Stimulated activated CD8-positive, alpha-beta memory T cell treated with anti-CD3 and anti-CD28 coated beads, Interleukin-15, amount 100 ng/mL, for 48 hours (primary cell): ENCODE data around the gene SPINK1.
"Not testable (repeated sequence)": the region's sequence is repeated elsewhere in the genome, so short reads cannot be mapped to it uniquely, and the experiment has no call there.

ENCODE experiments used
- DNase-seq, 2 donors: peaks; one replicate each; pipeline ENCODE4 v3.0.0-alpha.2; 2020; ENCODE audit warnings: low read depth in 2 of 2

The SPINK1 gene

DNA sequence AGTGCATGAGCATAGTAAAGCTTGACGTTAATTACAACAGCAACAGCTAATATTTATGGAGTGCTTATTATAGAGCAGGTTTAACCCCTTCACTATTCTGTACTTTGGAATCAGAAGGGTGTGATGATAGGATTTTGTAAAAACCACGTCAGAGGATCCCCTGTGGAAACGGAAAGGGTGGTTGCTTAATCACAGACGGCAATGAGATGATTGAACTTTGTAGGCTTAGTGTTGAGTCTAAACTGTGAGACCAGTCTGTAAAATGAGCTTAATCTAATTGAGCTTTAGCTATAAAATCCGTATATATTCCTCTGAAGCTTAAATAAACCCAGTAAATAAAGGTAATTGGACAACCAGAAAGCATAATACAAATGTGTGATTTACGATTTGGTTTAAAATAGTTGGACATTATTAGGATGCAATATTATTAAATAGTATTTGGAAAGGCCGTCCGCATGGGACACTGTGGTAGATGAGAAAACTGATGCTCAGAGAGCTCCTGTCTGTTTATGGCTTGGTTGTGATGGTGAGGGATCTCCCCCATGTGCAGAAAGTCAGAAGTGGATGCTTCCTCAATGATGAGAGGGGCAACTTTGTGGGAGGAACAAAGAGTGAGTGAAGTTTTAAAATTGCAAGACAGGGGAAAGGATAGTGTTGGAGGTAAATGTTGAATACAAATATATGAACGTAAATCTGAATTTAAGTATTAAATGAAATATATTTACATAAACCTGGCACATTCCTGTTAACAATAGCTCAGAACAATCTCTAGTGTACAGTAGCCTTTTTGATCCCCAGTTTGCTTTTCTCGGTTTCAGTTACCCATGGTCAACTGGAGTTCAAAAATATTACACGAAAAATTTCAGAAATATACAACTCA is 23.7 kb upstream of the SPINK1 start:
- DNase-seq: no peak

DNA sequence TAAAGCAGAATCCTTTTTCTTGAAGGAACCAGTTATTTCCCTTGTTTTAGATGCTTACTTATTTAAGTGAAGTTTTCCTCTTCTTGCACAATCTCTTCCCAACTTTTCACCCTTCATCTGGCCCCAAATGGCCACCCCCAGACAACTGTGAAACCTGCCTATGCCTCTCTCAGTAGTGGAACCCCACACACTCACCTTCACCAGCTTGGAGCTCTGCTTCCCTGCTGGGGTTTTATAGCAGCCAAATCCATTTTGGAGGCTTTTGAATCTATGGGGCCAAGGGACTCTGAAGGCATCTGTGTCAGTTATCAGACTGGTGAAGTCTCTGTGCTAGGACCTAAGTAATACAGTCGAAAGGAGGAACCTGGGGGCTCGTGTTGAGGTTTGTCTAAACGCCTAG is 22.9 kb upstream of the SPINK1 start:
- DNase-seq: no peak

GRCh38 chr5:147853372-147853987 is 22.0 kb upstream of the SPINK1 start:
- no peak for DNase-seq

DNA sequence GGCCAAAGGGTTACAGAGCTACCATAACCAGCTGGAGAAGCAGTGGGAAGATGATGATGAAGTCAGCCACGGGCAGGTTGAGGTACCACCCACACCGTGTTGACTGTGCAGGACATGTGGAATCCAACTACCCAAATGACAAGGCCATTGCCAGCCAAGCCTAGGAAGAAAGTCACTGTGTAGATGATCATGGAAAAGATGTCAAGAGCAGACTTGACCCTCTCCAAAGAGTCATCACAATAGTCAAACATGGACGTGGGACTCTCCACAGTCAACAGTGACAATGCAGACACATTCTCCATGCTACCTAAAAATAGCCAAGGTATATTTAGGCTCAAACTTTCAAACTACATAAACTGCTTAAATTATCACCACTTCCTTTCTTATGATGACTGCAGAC is 20.9 kb upstream of the SPINK1 start:
- DNase-seq: no peak

DNA sequence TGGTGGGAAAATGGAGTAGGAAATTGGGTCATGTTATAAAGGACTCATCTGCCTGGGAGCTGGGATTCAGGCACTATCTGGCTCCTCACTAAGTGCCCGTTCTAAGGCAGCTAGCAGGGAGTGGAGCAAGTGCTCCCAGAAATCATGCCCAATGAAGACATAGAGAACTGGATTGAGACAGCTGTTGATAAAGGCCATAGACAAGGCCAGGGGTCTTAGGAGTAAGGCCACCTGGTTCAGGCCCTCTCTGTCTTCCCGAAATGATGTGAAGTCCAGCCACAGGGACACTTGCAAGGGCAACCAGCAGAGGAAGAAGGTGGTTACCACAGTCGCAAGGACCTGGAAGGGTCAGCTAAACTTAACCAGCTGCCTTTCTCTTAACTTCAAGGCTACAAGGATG is 20.1 kb upstream of the SPINK1 start:
- no peak for DNase-seq

DNA sequence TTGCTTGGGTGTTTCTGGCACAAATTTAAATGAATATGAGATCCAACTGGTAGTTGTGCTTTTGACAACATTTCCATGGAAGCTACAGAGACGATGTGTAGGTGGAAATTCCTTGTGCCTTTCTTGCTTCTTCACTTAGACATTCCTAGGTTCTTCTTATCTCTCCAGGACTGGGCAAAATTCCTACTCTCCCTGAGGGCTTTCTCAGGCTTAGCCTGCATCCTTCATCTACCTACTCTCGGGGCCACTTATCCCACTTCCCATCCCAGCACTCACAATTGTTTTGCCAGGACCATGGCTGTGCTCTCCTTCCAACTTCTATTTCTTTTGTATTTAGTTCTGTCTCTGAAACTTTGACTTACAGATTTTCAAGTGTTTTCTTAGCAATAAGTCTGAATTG is 17.8 kb upstream of the SPINK1 start:
- no peak for DNase-seq

DNA sequence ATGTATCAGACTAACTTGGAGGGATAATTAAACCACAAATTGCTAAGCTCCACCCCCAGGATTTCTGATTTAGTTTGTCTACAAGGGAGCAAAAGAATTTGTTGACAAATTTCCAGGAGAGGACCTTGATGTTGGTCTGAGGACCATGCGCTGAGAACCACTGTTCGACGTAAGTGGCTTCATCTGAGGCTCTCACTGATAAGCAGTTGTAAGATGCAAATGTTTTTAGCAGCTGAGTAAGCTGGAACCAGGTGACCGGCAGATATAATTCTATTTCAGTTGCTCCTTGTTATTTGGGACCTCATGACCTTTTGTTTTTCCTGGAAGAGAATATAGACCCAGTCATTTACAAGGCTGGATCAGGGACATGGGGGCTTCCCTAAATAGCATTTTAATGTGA is 14.1 kb upstream of the SPINK1 start:
- DNase-seq: no peak

GRCh38 chr5:147844846-147845245 is 13.4 kb upstream of the SPINK1 start:
- DNase-seq: no peak

DNA sequence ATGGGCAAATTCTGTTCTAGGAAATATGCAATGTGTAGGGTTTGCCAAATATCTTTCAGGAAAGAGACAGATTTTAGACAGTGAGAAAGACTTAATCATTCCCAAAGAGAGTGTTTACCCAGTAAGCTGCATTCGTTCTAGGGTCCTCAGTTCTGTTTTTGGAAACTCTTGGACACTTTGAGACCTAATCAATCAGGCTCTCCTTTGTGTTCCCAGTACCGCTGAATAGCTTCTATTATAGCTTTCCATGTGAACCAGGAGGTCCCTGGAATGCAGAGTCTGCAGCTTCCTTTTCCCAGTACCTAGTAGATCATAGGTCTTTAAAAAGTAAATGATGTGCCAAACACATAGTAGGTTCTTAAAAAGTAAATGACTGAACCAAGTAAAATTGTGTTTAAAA is 11.4 kb upstream of the SPINK1 start:
- no peak for DNase-seq

- DNase-seq: no peak
Observed at GRCh38 chr5:147836439-147836838, 5.0 kb upstream of the SPINK1 start.

- no peak for DNase-seq
Observed at GRCh38 chr5:147835386-147835798, 3.9 kb upstream of the SPINK1 start.

- no peak for DNase-seq
Observed at GRCh38 chr5:147832541-147832940, 1.1 kb upstream of the SPINK1 start.

DNA sequence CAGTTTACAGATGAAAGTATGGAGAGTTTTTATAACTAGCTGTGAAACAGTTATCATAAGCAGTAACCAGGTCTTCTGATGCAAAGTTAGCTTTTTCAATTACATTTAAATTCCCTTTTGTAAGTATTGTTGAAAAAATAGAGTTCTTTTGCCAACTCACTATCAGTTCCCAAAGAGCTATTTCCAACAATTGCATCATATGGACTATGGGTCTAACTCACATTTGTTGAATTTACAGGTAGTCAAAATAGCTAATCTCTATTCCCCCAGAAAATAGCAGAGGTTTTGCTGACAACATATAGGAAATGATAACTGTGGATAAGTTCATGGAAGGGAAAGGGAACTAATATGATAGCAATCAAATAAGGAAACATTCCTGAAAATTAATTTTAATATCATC is 1.4 kb downstream of the SPINK1 start:
- DNase-seq: no peak

GRCh38 chr5:147827017-147827416 is 4.5 kb downstream of the SPINK1 start:
- DNase-seq: not testable (repeated sequence)

GRCh38 chr5:147826361-147826760 is 5.1 kb downstream of the SPINK1 start:
- no peak for DNase-seq

- DNase-seq: peak in 1 of 2 donors; percentile 22
Observed at GRCh38 chr5:147822686-147823491, 8.6 kb downstream of the SPINK1 start.

DNA sequence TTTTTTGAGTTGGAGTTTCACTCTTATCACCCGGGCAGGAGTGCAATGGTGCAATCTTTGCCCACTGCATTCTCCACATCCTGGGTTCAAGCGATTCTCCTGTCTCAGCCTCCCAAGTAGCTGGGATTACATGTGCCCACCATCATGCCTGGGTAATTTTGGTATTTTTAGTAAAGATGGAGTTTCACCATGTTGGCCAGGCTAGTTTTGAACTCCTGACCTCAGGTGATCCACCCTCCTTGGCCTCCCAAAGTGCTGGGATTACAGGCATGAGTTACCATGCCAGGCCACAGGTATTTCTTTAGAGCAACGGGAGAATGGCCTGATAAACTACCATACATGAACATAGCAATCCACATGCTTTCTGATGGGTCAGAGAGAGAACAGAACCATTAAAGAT is 9.2 kb downstream of the SPINK1 start:
- DNase-seq: not testable (repeated sequence)

- no peak for DNase-seq
Observed at GRCh38 chr5:147821766-147822165, 9.7 kb downstream of the SPINK1 start.

- no peak for DNase-seq
Observed at GRCh38 chr5:147819261-147819770, 12.2 kb downstream of the SPINK1 start.

DNA sequence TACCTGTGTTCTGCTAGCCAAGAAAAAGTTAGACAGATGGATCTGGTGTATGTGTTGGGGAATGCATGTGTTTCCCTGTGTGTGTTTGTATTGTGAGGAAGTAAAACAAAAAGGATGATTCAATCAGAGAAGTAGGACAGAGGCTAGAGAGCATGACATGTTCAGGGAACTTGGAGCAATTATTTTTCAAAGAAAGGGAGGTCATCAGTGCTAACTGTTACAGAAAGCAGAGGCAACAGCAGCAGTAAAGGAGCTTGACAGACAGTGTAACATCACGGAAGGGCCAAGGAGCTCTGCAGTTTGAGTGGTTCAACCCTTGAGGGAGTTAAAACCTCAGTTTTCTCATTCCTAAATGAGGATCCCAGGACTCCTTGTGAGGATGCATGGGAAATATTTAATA is 13.2 kb downstream of the SPINK1 start:
- no peak for DNase-seq

GRCh38 chr5:147813696-147814095 is 17.8 kb downstream of the SPINK1 start:
- no peak for DNase-seq
